ENCODE measurements around the gene ZNF428.

- TF ChIP-seq CTCF (IDR thresholded peaks at IDR 0.05; ENCODE audit: poor library complexity) (no peak), EZH2 (IDR thresholded peaks at IDR 0.05; ENCODE audit: borderline replicate concordance) (no peak)
Observed at GRCh38 chr19:43644181-43644580, 24.8 kb upstream of the ZNF428 start.
